ENCODE measurements around the gene ANKRD50.
A peak's percentile ranks its signal among the peaks of the same experiment; 100 is the strongest.

Gene ANKRD50

GRCh38 chr4:124726269-124726668, 13.7 kb upstream of the ANKRD50 start:
- Mint-ChIP-seq H3K36me3 (ENCODE audit: low read depth) (no peaks in the 10 kb centered on the region), H3K4me3 (no peak overlapping the region), H3K9me3 (no peaks in the 10 kb centered on the region), H3K27me3 (no peaks in the 10 kb centered on the region), H3K4me1 (ENCODE audit: low read depth) (no peaks in the 10 kb centered on the region), H3K27ac (no peak overlapping the region)
- DNase-seq = no peak

GRCh38 chr4:124722071-124722470, 9.5 kb upstream of the ANKRD50 start:
- H3K4me1 Mint-ChIP-seq (ENCODE audit: low read depth) = no peaks in the 10 kb centered on the region
- no peak for DNase-seq
- H3K27me3 Mint-ChIP-seq = no peaks in the 10 kb centered on the region
- H3K9me3 Mint-ChIP-seq = no peaks in the 10 kb centered on the region
- H3K27ac Mint-ChIP-seq = no peak overlapping the region
- no peaks in the 10 kb centered on the region for H3K36me3 Mint-ChIP-seq (ENCODE audit: low read depth)
- H3K4me3 Mint-ChIP-seq = no peak overlapping the region

- H3K4me3 Mint-ChIP-seq = no peak overlapping the region
- H3K27ac Mint-ChIP-seq = no peak overlapping the region
- H3K27me3 Mint-ChIP-seq = peaks cover 4% of the 10 kb centered on the region
- H3K9me3 Mint-ChIP-seq = no peaks in the 10 kb centered on the region
- peaks cover 8% of the 10 kb centered on the region for H3K4me1 Mint-ChIP-seq (ENCODE audit: low read depth)
- H3K36me3 Mint-ChIP-seq (ENCODE audit: low read depth) = peaks cover 2% of the 10 kb centered on the region
- DNase-seq = no peak
Measured at GRCh38 chr4:124717101-124717500, 4.6 kb upstream of the ANKRD50 start.

GRCh38 chr4:124713185-124713592, 657 bp upstream of the ANKRD50 start:
- Mint-ChIP-seq H3K27me3 (peaks cover 8% of the 10 kb centered on the region), H3K4me3 (peak overlapping the region; percentile 74), H3K4me1 (ENCODE audit: low read depth) (peaks cover 13% of the 10 kb centered on the region), H3K9me3 (no peaks in the 10 kb centered on the region), H3K36me3 (ENCODE audit: low read depth) (peaks cover 2% of the 10 kb centered on the region), H3K27ac (peak overlapping the region; percentile 80)
- peak; percentile 37 for DNase-seq

- no peak overlapping the region for H3K4me3 Mint-ChIP-seq
Measured at GRCh38 chr4:124711471-124712371, 811 bp downstream of the ANKRD50 start.

GRCh38 chr4:124710911-124711310, 1.6 kb downstream of the ANKRD50 start:
- peaks cover 13% of the 10 kb centered on the region for H3K4me1 Mint-ChIP-seq (ENCODE audit: low read depth)
- H3K36me3 Mint-ChIP-seq (ENCODE audit: low read depth) = peaks cover 2% of the 10 kb centered on the region
- no peak overlapping the region for H3K27ac Mint-ChIP-seq
- H3K4me3 Mint-ChIP-seq = no peak overlapping the region
- DNase-seq = no peak
- H3K9me3 Mint-ChIP-seq = no peaks in the 10 kb centered on the region
- peaks cover 8% of the 10 kb centered on the region for H3K27me3 Mint-ChIP-seq

More at GRCh38 chr4:124711471-124712371, 811 bp downstream of the ANKRD50 start:
- Mint-ChIP-seq H3K9me3 (no peaks in the 10 kb centered on the region), H3K27ac (no peak overlapping the region), H3K36me3 (ENCODE audit: low read depth) (peaks cover 2% of the 10 kb centered on the region), H3K27me3 (peaks cover 8% of the 10 kb centered on the region), H3K4me1 (ENCODE audit: low read depth) (peaks cover 13% of the 10 kb centered on the region)
- no peak for DNase-seq

- Mint-ChIP-seq H3K9me3 (no peaks in the 10 kb centered on the region), H3K27ac (no peak overlapping the region), H3K4me3 (no peak overlapping the region), H3K27me3 (peaks cover 8% of the 10 kb centered on the region), H3K36me3 (ENCODE audit: low read depth) (peaks cover 2% of the 10 kb centered on the region), H3K4me1 (ENCODE audit: low read depth) (peaks cover 13% of the 10 kb centered on the region)
- no peak for DNase-seq
Measured at GRCh38 chr4:124710015-124710741, 2.4 kb downstream of the ANKRD50 start.

- Mint-ChIP-seq H3K4me3 (no peak overlapping the region), H3K9me3 (no peaks in the 10 kb centered on the region), H3K27ac (no peak overlapping the region), H3K27me3 (peaks cover 8% of the 10 kb centered on the region), H3K4me1 (ENCODE audit: low read depth) (peaks cover 13% of the 10 kb centered on the region), H3K36me3 (ENCODE audit: low read depth) (peaks cover 2% of the 10 kb centered on the region)
- DNase-seq = no peak
Measured at GRCh38 chr4:124708517-124709300, 3.8 kb downstream of the ANKRD50 start.

GRCh38 chr4:124705393-124705792, 7.1 kb downstream of the ANKRD50 start:
- Mint-ChIP-seq H3K27me3 (peaks cover 4% of the 10 kb centered on the region), H3K4me3 (no peak overlapping the region), H3K27ac (no peak overlapping the region), H3K9me3 (no peaks in the 10 kb centered on the region), H3K4me1 (ENCODE audit: low read depth) (peaks cover 5% of the 10 kb centered on the region), H3K36me3 (ENCODE audit: low read depth) (no peaks in the 10 kb centered on the region)
- DNase-seq = no peak

GRCh38 chr4:124703154-124703553, 9.4 kb downstream of the ANKRD50 start:
- no peaks in the 10 kb centered on the region for H3K27me3 Mint-ChIP-seq
- H3K36me3 Mint-ChIP-seq (ENCODE audit: low read depth) = no peaks in the 10 kb centered on the region
- no peak overlapping the region for H3K27ac Mint-ChIP-seq
- no peak overlapping the region for H3K4me3 Mint-ChIP-seq
- no peaks in the 10 kb centered on the region for H3K4me1 Mint-ChIP-seq (ENCODE audit: low read depth)
- H3K9me3 Mint-ChIP-seq = no peaks in the 10 kb centered on the region
- DNase-seq = no peak

GRCh38 chr4:124697441-124697840, 15.1 kb downstream of the ANKRD50 start:
- H3K4me3 Mint-ChIP-seq = no peak overlapping the region
- H3K9me3 Mint-ChIP-seq = no peaks in the 10 kb centered on the region

GRCh38 chr4:124696182-124696581, 16.4 kb downstream of the ANKRD50 start:
- Mint-ChIP-seq H3K4me1 (ENCODE audit: low read depth) (no peaks in the 10 kb centered on the region), H3K27me3 (no peaks in the 10 kb centered on the region), H3K4me3 (no peak overlapping the region), H3K36me3 (ENCODE audit: low read depth) (no peaks in the 10 kb centered on the region), H3K27ac (no peak overlapping the region), H3K9me3 (no peaks in the 10 kb centered on the region)
- DNase-seq = no peak

More at GRCh38 chr4:124697441-124697840, 15.1 kb downstream of the ANKRD50 start:
- no peak overlapping the region for H3K27ac Mint-ChIP-seq
- no peaks in the 10 kb centered on the region for H3K36me3 Mint-ChIP-seq (ENCODE audit: low read depth)
- H3K4me1 Mint-ChIP-seq (ENCODE audit: low read depth) = no peaks in the 10 kb centered on the region
- no peaks in the 10 kb centered on the region for H3K27me3 Mint-ChIP-seq
- no peak for DNase-seq

- no peak overlapping the region for H3K4me3 Mint-ChIP-seq
- no peak for DNase-seq
- H3K4me1 Mint-ChIP-seq (ENCODE audit: low read depth) = no peaks in the 10 kb centered on the region
- H3K27ac Mint-ChIP-seq = no peak overlapping the region
- no peaks in the 10 kb centered on the region for H3K9me3 Mint-ChIP-seq
- H3K36me3 Mint-ChIP-seq (ENCODE audit: low read depth) = no peaks in the 10 kb centered on the region
- no peaks in the 10 kb centered on the region for H3K27me3 Mint-ChIP-seq
Measured at GRCh38 chr4:124694946-124695598, 17.5 kb downstream of the ANKRD50 start.

GRCh38 chr4:124694306-124694705, 18.2 kb downstream of the ANKRD50 start:
- no peaks in the 10 kb centered on the region for H3K9me3 Mint-ChIP-seq
- H3K4me3 Mint-ChIP-seq = no peak overlapping the region
- H3K27ac Mint-ChIP-seq = no peak overlapping the region
- DNase-seq = no peak
- no peaks in the 10 kb centered on the region for H3K27me3 Mint-ChIP-seq
- no peaks in the 10 kb centered on the region for H3K36me3 Mint-ChIP-seq (ENCODE audit: low read depth)
- no peaks in the 10 kb centered on the region for H3K4me1 Mint-ChIP-seq (ENCODE audit: low read depth)

Measured in activated T-cell treated with anti-CD3 and anti-CD28 coated beads, Interleukin-2, amount 50 U/mL, for 24 hours (primary cell).